Heart left ventricle (tissue), 16 donors: ENCODE results near the gene SPTLC3. TPM values are rescaled to one million over a fixed set of nuclear protein-coding genes. Genes with fewer than 3 reads are reported as not detected.

Source experiments
- ATAC-seq, 4 donors: fragments of 200-7000 bp; cut with Tn5 transposase; one replicate each; pipeline ENCODE4 v1.9.1; 2020 to 2022; ENCODE audit warnings: moderate library complexity in 4 of 4, mild to moderate bottlenecking in 3 of 4, moderate number of reproducible peaks in 1 of 4
- DNase-seq, 5 donors: peaks; one replicate each; pipeline ENCODE4 v3.0.0-alpha.2; 2020
- H3K27ac ChIP-seq, 12 donors: fragments of 200-600 bp; sonication (generic) in 4 of 12; one replicate each; pipeline versions ENCODE4 v1.5.0 to v1.8.0; 2016 to 2022; ENCODE audit warnings: mild to moderate bottlenecking in 2 of 12
- H3K27me3 ChIP-seq, 9 donors: fragments of 200-600 bp; sonication (generic) in 2 of 9; one replicate each; pipeline versions ENCODE4 v1.5.1 to v1.8.0; 2016 to 2022; ENCODE audit warnings: mild to moderate bottlenecking in 3 of 9
- H3K36me3 ChIP-seq, 9 donors: fragments of 200-600 bp; sonication (generic) in 2 of 9; one replicate each; pipeline versions ENCODE4 v1.5.0 to v1.8.0; 2018 to 2022; ENCODE audit warnings: mild to moderate bottlenecking in 2 of 9
- H3K4me1 ChIP-seq, 12 donors: fragments of 200-600 bp; sonication (generic) in 4 of 12; one replicate each; pipeline versions ENCODE4 v1.5.0 to v1.8.0; 2016 to 2022; ENCODE audit warnings: mild to moderate bottlenecking in 3 of 12
- H3K4me3 ChIP-seq, 12 donors: fragments of 200-600 bp; sonication (generic) in 4 of 12; one replicate each; pipeline versions ENCODE4 v1.5.0 to v1.8.0; 2017 to 2022; ENCODE audit warnings: mild to moderate bottlenecking in 9 of 12, moderate library complexity in 4 of 12
- H3K9me3 ChIP-seq, 12 donors: fragments of 200-600 bp; sonication (generic) in 4 of 12; one replicate each; pipeline versions ENCODE4 v1.5.0 to v1.8.0; 2016 to 2022; ENCODE audit warnings: mild to moderate bottlenecking in 1 of 12
- POLR2A ChIP-seq, 2 donors: fragments of 450-650 bp; IDR thresholded peaks; one replicate each; pipeline ENCODE4 v1.6.1; 2017; ENCODE audit warnings: antibody characterized with exemption in 2 of 2, mild to moderate bottlenecking in 2 of 2, moderate library complexity in 2 of 2
- WGBS, 4 donors: extraction: QIAGEN DNeasy Blood & Tissue Kit in 2 of 4; methylation state at CpG; one replicate each; pipeline versions ENCODE4 v1.1.5 to v1.1.7; 2013 to 2018; 5-methylcytosine and 5-hydroxymethylcytosine counted together
- intact Hi-C, 10 donors: fragments of 100-400 bp; cut with DNase I; formaldehyde crosslinking; loops; one replicate each; pipeline versions ENCODE4 v1.11.1 to v1.14.2; 2022
- polyA plus RNA-seq, 2 donors: library from polyadenylated mRNA; stranded (reverse); fragments of 200-250 nt; gene quantifications; one replicate each; pipeline ENCODE4 v1.2.3, GENCODE V29; 2013
- total RNA-seq, 9 donors: library from RNA; depleted of rRNA in 2 of 9; stranded (reverse); fragments of >200 nt in 2 of 9; fragmentation: NEBNext Ultra II Directional in 3 of 9; extraction: Animal tissue kit (Norgen Biotek cat#: 25700) in 3 of 9; gene quantifications; one replicate each; pipeline versions ENCODE4 v1.1.0 to v1.2.4, GENCODE V29; 2016 to 2023
- TF ChIP-seq, protein P1 (sequence below), 12 donors: fragments of 200-600 bp; sonication (generic) in 4 of 12; IDR thresholded peaks; one replicate each; pipeline versions ENCODE4 v1.5.0 to v1.8.0; 2018 to 2022; ENCODE audit warnings: antibody characterized with exemption in 12 of 12, mild to moderate bottlenecking in 5 of 12
- donor health status: ischemic (EF 13 %, LVEDD 7.1; RV severe dilation, severe dysfunction).
- donor health status: healthy with polysubstance abuse.
- donor health status: DM: no; HTN: yes; CAD: no.
- donor health status: DM: no; HTN: no; CAD: no.
- donor health status: ischemic (EF 25% LVEDD 6.9; RV normal size, moderate dysfunction).
- donor health status: ischemic (EF 25% LVEDD 5.7; RV mildly dilated, moderate dysfunction).
- donor health status: healthy.
- donor health status: DM: yes; HTN: yes; CAD: no.
- donor health status: ischemic (EF 35%, LVEDD 5.7; RV mildly dilated, moderate dysfunction).
- donor health status: nonischemic (EF 11% LVEDD 7.7; RV severe dilation, severe dysfunction).
- donor health status: DM: yes; HTN: yes; CAD: no.
- donor health status: PGD.
- donor health status: ischemic (EF 29% LVEDD 5.4; RV normal size, mild dysfunction).
- donor health status: nonischemic (EF 23%, LVEDD 6.1; RV moderate dilation, normal function).

The SPTLC3 gene
- total and polyA plus RNA-seq, 11 donors: 0.57 to 15.4 (median 6.0) TPM

DNA sequence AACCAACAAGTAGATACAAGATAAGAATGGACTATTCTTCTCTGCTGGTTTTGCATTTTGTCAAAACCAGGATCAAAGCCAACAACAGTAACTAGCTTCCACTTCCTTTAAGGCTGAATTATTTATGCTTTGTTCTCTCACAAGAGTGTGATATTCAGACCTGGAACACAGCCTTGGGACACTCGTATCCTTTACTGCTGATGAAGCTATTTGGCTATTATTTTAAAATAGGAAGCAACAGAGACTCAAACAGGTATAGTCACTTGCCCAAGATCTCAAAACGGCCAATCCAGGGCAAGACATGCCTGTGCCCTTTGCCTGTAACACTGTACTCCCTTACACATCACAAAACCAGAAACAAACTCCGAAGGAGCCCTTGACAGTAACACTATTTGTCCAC is 19.9 kb downstream of the SPTLC3 start:
- 53 to 69% (median 61%) methylated on average over 3 of the region's 3 CpGs for WGBS, 4 donors
- TF ChIP-seq, protein P1, sequence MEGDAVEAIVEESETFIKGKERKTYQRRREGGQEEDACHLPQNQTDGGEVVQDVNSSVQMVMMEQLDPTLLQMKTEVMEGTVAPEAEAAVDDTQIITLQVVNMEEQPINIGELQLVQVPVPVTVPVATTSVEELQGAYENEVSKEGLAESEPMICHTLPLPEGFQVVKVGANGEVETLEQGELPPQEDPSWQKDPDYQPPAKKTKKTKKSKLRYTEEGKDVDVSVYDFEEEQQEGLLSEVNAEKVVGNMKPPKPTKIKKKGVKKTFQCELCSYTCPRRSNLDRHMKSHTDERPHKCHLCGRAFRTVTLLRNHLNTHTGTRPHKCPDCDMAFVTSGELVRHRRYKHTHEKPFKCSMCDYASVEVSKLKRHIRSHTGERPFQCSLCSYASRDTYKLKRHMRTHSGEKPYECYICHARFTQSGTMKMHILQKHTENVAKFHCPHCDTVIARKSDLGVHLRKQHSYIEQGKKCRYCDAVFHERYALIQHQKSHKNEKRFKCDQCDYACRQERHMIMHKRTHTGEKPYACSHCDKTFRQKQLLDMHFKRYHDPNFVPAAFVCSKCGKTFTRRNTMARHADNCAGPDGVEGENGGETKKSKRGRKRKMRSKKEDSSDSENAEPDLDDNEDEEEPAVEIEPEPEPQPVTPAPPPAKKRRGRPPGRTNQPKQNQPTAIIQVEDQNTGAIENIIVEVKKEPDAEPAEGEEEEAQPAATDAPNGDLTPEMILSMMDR (IDR thresholded peaks at IDR 0.05): no peak
- no peak for TF ChIP-seq POLR2A (IDR thresholded peaks at IDR 0.05)
- Histone ChIP-seq H3K4me1 (peaks cover 0 to 23% (median 6%) of the 10 kb centered on the region in 12 donors), H3K36me3 (no peaks in the 10 kb centered on the region), H3K9me3 (no peaks in the 10 kb centered on the region), H3K27me3 (no peaks in the 10 kb centered on the region), H3K27ac (no peak overlapping the region), H3K4me3 (no peak overlapping the region)
- peak in 1 of 4 donors; percentile 30 for ATAC-seq
- no peak for DNase-seq
- intact Hi-C loops: no loop called here

DNA sequence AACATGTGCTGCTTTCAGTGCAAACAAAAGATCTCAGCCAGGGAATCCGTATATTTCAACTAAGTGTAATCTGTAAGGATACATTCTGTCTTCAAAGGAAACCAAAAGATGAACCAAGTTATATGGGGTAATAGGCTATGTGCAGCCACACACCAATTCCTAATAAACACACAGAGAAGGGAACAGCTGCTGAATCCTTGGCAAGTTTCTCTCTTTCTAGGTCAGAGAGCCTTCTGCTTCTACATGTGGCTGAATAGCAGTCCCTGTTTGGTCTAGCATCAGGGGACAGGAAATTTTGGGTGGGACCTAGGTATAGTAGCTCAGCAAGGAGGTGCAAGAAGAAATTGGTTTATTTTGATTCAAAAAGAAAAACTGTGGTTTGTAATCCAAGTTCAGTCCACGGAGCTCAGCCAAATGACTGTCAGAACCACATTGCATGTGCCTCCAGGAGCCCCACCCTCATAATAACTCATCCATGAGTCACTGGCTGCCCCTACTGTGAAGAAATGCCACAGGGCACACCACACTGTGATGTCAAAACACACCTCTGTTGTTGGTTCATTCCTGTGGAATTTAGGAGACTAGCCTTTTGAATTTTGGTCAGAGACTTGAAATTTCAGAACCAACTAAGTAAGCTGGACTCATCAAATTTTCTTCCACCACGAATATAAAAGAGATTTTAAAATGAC is 21.1 kb downstream of the SPTLC3 start:
- DNase-seq: no peak
- ATAC-seq: peak in 2 of 4 donors; percentile 63 to 75
- Histone ChIP-seq H3K36me3 (no peaks in the 10 kb centered on the region), H3K27me3 (no peaks in the 10 kb centered on the region), H3K9me3 (no peaks in the 10 kb centered on the region), H3K27ac (no peak overlapping the region), H3K4me3 (no peak overlapping the region), H3K4me1 (peaks cover 0 to 23% (median 6%) of the 10 kb centered on the region in 12 donors)
- WGBS, 4 donors: 40 to 70% (median 63%) methylated on average over 3 of the region's 3 CpGs
- TF ChIP-seq POLR2A (IDR thresholded peaks at IDR 0.05): no peak
- TF ChIP-seq, protein P1 (IDR thresholded peaks at IDR 0.05): no peak
- intact Hi-C loops: no loop called here

DNA sequence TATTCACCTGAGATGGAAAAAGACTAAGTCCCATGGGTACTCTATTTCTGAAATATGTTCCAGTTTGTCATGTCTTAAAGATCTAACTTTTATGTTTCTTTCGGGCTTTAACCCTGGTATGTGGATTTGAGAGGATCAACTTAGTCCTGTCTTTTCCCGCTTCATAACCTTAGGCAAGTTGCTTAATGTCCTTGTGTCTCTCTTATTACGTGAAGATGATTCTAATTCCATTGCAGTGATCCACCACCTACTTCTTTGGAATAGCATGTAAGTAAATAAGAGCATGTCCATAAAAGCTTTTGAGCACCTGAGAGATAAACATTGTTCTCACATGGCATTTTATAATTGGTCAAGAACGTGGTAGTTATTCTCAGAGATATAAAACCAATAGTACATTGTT is 23.0 kb downstream of the SPTLC3 start:
- intact Hi-C loops: no loop called here

DNA sequence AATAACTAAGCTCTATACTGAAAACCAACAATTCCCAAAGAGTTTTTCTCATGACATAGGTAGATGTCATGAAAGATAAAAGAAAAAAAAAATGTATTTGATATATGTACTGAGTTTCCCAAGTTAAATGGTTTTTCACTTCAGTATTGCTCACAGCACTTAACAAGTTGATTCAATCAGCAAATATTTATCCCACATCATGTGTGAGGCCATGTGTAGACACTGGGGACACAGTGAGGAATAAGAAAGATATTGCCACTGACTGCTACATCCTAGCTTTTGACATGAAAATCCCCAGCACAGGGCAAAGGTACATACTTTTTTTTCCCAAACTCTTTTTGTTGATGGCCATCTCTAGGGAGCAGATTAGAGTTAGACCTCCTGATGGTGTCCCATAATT is 25.3 kb downstream of the SPTLC3 start:
- no peak for DNase-seq
- H3K4me1 ChIP-seq: peaks cover 0 to 13% (median 2%) of the 10 kb centered on the region in 12 donors
- no peaks in the 10 kb centered on the region for H3K27me3 ChIP-seq
- TF ChIP-seq, protein P1 (IDR thresholded peaks at IDR 0.05): no peak
- no peak for TF ChIP-seq POLR2A (IDR thresholded peaks at IDR 0.05)
- H3K27ac ChIP-seq: no peak overlapping the region
- no peaks in the 10 kb centered on the region for H3K9me3 ChIP-seq
- intact Hi-C loops: no loop called here
- H3K4me3 ChIP-seq: no peak overlapping the region
- H3K36me3 ChIP-seq: no peaks in the 10 kb centered on the region
- no peak for ATAC-seq

More for the DNA sequence above, 23.0 kb downstream of the SPTLC3 start:
- Histone ChIP-seq H3K4me1 (peaks cover 0 to 23% (median 6%) of the 10 kb centered on the region in 12 donors), H3K27me3 (no peaks in the 10 kb centered on the region), H3K36me3 (no peaks in the 10 kb centered on the region), H3K9me3 (no peaks in the 10 kb centered on the region), H3K4me3 (no peak overlapping the region), H3K27ac (no peak overlapping the region)
- DNase-seq (no peak), ATAC-seq (no peak)
- no peak for TF ChIP-seq POLR2A (IDR thresholded peaks at IDR 0.05)
- TF ChIP-seq, protein P1 (IDR thresholded peaks at IDR 0.05): no peak
- 94 to 97% (median 95%) methylated on average over 4 of the region's 4 CpGs for WGBS, 4 donors
